Colonic mucosa (tissue), 4 donors: ENCODE data around the gene PHLDB2. TPM values are rescaled to one million over a fixed set of nuclear protein-coding genes. Genes with fewer than 3 reads are reported as not detected.

Experiments
- DNase-seq: peaks from one replicate; pipeline ENCODE4 v3.0.0-alpha.2; 2020
- H3K27ac ChIP-seq: fragments of 200-600 bp; one replicate; pipeline ENCODE4 v1.8.0; 2021
- H3K27me3 ChIP-seq: fragments of 200-600 bp; one replicate; pipeline ENCODE4 v1.8.0; 2021
- H3K36me3 ChIP-seq: fragments of 200-600 bp; one replicate; pipeline ENCODE4 v1.8.0; 2021
- H3K4me1 ChIP-seq: fragments of 200-600 bp; one replicate; pipeline ENCODE4 v1.8.0; 2021; ENCODE audit warnings: mild to moderate bottlenecking
- H3K4me3 ChIP-seq: fragments of 200-600 bp; one replicate; pipeline ENCODE4 v1.8.0; 2021
- H3K9ac ChIP-seq, 2 donors: one replicate each; pipeline ENCODE4 v1.7.0; 2013; ENCODE audit warnings: control low read depth in 2 of 2, low read depth in 2 of 2, low read length in 2 of 2
- H3K9me3 ChIP-seq: fragments of 200-600 bp; one replicate; pipeline ENCODE4 v1.8.0; 2021
- intact Hi-C: fragments of 100-400 bp; cut with DNase I; formaldehyde crosslinking; loops from one replicate; pipeline ENCODE4 v1.14.1; 2022
- total RNA-seq, 2 donors: library from RNA; stranded (reverse); fragmentation: NEBNext Ultra II Directional in 1 of 2; extraction: Animal tissue kit (Norgen Biotek cat#: 25700) in 1 of 2; gene quantifications; one replicate each; pipeline ENCODE4 v1.2.1, GENCODE V29; 2021
- TF ChIP-seq, protein P1 (sequence below): fragments of 200-600 bp; IDR thresholded peaks from one replicate; pipeline ENCODE4 v1.8.0; 2022; ENCODE audit warnings: antibody characterized with exemption, mild to moderate bottlenecking
- donor health status: healthy.
- donor health status: DM: no; HTN: no; CAD: no.
- donor health status: DM: no; HTN: no; CAD: no.

The PHLDB2 gene
- total RNA-seq, 2 donors from 2014 or later = 3.1 to 33.4 TPM

DNA sequence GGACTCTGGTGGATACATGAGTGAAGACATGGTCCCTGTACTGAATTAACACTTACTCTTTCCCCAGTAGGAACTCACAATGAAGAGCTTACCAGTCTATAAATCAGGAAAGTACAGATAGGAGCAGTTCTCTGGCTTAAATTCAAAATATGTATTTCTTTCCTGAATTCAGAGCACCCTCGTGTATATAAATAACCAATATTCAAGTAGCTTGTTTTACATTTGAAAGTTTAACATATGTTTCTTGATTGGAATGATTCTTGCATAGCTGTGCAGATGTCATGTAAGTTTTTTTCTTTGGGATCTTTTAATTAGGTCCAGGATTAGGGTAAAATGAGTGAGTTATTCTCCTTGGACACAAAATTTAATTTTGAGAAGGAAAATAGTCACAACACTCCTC lies 160.7 kb downstream of the PHLDB2 start:
- intact Hi-C loops = no loop called here
- Histone ChIP-seq H3K27ac (no peak overlapping the region), H3K9ac (no peak overlapping the region), H3K27me3 (no peaks in the 10 kb centered on the region), H3K36me3 (no peaks in the 10 kb centered on the region), H3K9me3 (no peaks in the 10 kb centered on the region), H3K4me1 (no peaks in the 10 kb centered on the region), H3K4me3 (no peak overlapping the region)
- TF ChIP-seq, protein P1, sequence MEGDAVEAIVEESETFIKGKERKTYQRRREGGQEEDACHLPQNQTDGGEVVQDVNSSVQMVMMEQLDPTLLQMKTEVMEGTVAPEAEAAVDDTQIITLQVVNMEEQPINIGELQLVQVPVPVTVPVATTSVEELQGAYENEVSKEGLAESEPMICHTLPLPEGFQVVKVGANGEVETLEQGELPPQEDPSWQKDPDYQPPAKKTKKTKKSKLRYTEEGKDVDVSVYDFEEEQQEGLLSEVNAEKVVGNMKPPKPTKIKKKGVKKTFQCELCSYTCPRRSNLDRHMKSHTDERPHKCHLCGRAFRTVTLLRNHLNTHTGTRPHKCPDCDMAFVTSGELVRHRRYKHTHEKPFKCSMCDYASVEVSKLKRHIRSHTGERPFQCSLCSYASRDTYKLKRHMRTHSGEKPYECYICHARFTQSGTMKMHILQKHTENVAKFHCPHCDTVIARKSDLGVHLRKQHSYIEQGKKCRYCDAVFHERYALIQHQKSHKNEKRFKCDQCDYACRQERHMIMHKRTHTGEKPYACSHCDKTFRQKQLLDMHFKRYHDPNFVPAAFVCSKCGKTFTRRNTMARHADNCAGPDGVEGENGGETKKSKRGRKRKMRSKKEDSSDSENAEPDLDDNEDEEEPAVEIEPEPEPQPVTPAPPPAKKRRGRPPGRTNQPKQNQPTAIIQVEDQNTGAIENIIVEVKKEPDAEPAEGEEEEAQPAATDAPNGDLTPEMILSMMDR = no peak
- DNase-seq = no peak

DNA sequence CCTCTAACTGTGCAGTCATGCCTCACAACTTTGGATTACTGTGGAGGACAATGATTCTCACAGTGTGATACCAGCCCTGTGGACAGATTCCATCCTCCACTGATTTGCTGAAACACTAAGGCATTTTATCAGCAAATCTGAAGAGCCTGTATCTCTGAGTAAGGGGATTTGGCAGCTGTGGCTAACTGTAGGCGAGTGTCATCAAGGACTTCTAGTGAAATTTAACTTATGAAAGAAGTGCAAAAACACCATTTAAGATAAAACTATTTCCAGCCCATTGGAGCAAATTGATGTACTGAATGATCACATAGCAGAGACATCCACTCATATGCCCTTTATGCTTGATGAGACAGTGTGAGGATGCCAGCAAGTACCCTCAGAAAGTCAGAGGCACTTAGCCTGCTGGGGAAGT lies 161.6 kb downstream of the PHLDB2 start:
- intact Hi-C loops = no loop called here
- no peaks in the 10 kb centered on the region for H3K4me1 ChIP-seq
- no peak for DNase-seq
- no peaks in the 10 kb centered on the region for H3K36me3 ChIP-seq
- H3K4me3 ChIP-seq = no peak overlapping the region
- TF ChIP-seq, protein P1 = no peak
- no peaks in the 10 kb centered on the region for H3K9me3 ChIP-seq
- H3K27me3 ChIP-seq = no peaks in the 10 kb centered on the region
- no peak overlapping the region for H3K9ac ChIP-seq
- no peak overlapping the region for H3K27ac ChIP-seq

Other genes starting within 250 kb of the PHLDB2 start
- gene PLCXD2, start 184.6 kb upstream of the PHLDB2 start, total RNA-seq = 1 to 10 TPM; 4.2 to 4.9 TPM
- gene ABHD10, start 119.8 kb downstream of the PHLDB2 start, total RNA-seq = 10 to 100 TPM; 27.8 to 31.7 TPM
- gene TAGLN3, start 139.7 kb downstream of the PHLDB2 start, total RNA-seq = 1 to 10 TPM in 1 of 2 donors, not detected in 1; 1.8 TPM
- gene TMPRSS7, start 175.5 kb downstream of the PHLDB2 start, total RNA-seq = not detected
- gene C3orf52, start 227.1 kb downstream of the PHLDB2 start, total RNA-seq = 10 to 100 TPM; 25.1 to 39.3 TPM